Loucy (cell line): Measurements from ENCODE around the gene SERPINB8.

ENCODE experiments used
- CTCF ChIP-seq: fragments of 200-600 bp; sonication (generic); conservative IDR thresholded peaks from 2 replicates; pipeline ENCODE4 v1.5.1; 2014; ENCODE audit warnings: mild to moderate bottlenecking, antibody characterized with exemption, low read length
- EZH2phosphoT487 ChIP-seq: fragments of 200-600 bp; IDR thresholded peaks from 2 replicates; pipeline ENCODE4 v1.6.1; 2018; ENCODE audit warnings: antibody characterized with exemption, mild to moderate bottlenecking, moderate library complexity, borderline replicate concordance

- no peak for TF ChIP-seq CTCF
- TF ChIP-seq EZH2phosphoT487 = no peak
Observed at GRCh38 chr18:63997041-63997440, 27.2 kb downstream of the SERPINB8 start.
